IPS DF 6.9 (cell line): ENCODE measurements around the gene TMEM273.

Experiments used
- DNase-seq: peaks from one replicate; pipeline ENCODE4 v3.0.0-alpha.2; 2013; ENCODE audit warnings: low read depth, low spot score
- H3K27ac ChIP-seq: one replicate; pipeline ENCODE4 v1.5.1; 2013; ENCODE audit warnings: low read length, control low read depth
- H3K27me3 ChIP-seq: 2 replicates; pipeline ENCODE4 v1.6.1; 2013; ENCODE audit warnings: mild to moderate bottlenecking, low read length; ENCODE audit not compliant: control insufficient read depth, insufficient read depth
- H3K36me3 ChIP-seq: 2 replicates; pipeline ENCODE4 v1.6.1; 2013; ENCODE audit warnings: low read length; ENCODE audit not compliant: control insufficient read depth, insufficient read depth
- H3K4me1 ChIP-seq: 2 replicates; pipeline ENCODE4 v1.6.1; 2013; ENCODE audit warnings: low read length; ENCODE audit not compliant: control insufficient read depth, insufficient read depth
- H3K4me3 ChIP-seq: 2 replicates; pipeline ENCODE4 v1.5.1; 2013; ENCODE audit warnings: mild to moderate bottlenecking, low read length
- H3K9me3 ChIP-seq: 2 replicates; pipeline ENCODE4 v1.6.1; 2013; ENCODE audit warnings: low read length, inconsistent platforms; ENCODE audit not compliant: control insufficient read depth, insufficient read depth
- WGBS: extraction: QIAGEN DNeasy Blood & Tissue Kit; methylation state at CpG from one replicate; pipeline ENCODE4 v1.1.7; 2013; ENCODE audit warnings: mixed read lengths, missing lambda C conversion rate; ENCODE audit not compliant: insufficient read length, insufficient coverage; 5-methylcytosine and 5-hydroxymethylcytosine counted together

TMEM273 gene

GRCh38 chr10:49222170-49222569 is 34.0 kb upstream of the TMEM273 start:
- Histone ChIP-seq H3K4me1 (no peaks in the 10 kb centered on the region), H3K4me3 (no peak overlapping the region), H3K36me3 (no peaks in the 10 kb centered on the region), H3K9me3 (no peaks in the 10 kb centered on the region), H3K27ac (no peak overlapping the region), H3K27me3 (no peaks in the 10 kb centered on the region)
- no CpG with 5 or more reads among the region's 3 CpGs for WGBS
- DNase-seq = no peak

- H3K4me1 ChIP-seq = no peaks in the 10 kb centered on the region
- no peak for DNase-seq
- no CpG with 5 or more reads among the region's 2 CpGs for WGBS
- H3K36me3 ChIP-seq = no peaks in the 10 kb centered on the region
- H3K27ac ChIP-seq = no peak overlapping the region
- H3K4me3 ChIP-seq = no peak overlapping the region
- no peaks in the 10 kb centered on the region for H3K9me3 ChIP-seq
- no peaks in the 10 kb centered on the region for H3K27me3 ChIP-seq
Measured at GRCh38 chr10:49220679-49221078, 32.5 kb upstream of the TMEM273 start.

- WGBS = no CpG with 5 or more reads among the region's 1 CpG
- no peaks in the 10 kb centered on the region for H3K9me3 ChIP-seq
Measured at GRCh38 chr10:49220031-49220430, 31.8 kb upstream of the TMEM273 start.

GRCh38 chr10:49219248-49219647 is 31.1 kb upstream of the TMEM273 start:
- Histone ChIP-seq H3K9me3 (no peaks in the 10 kb centered on the region), H3K36me3 (no peaks in the 10 kb centered on the region), H3K27ac (no peak overlapping the region), H3K4me3 (no peak overlapping the region), H3K4me1 (no peaks in the 10 kb centered on the region), H3K27me3 (no peaks in the 10 kb centered on the region)
- no CpG with 5 or more reads among the region's 2 CpGs for WGBS
- no peak for DNase-seq

More at GRCh38 chr10:49220031-49220430, 31.8 kb upstream of the TMEM273 start:
- no peaks in the 10 kb centered on the region for H3K4me1 ChIP-seq
- H3K4me3 ChIP-seq = no peak overlapping the region
- H3K27ac ChIP-seq = no peak overlapping the region
- no peak for DNase-seq
- H3K36me3 ChIP-seq = no peaks in the 10 kb centered on the region
- H3K27me3 ChIP-seq = no peaks in the 10 kb centered on the region

GRCh38 chr10:49218480-49218879 is 30.3 kb upstream of the TMEM273 start:
- no peak overlapping the region for H3K27ac ChIP-seq
- H3K4me3 ChIP-seq = no peak overlapping the region
- no peaks in the 10 kb centered on the region for H3K4me1 ChIP-seq
- WGBS = no CpG with 5 or more reads among the region's 2 CpGs
- DNase-seq = no peak
- H3K36me3 ChIP-seq = no peaks in the 10 kb centered on the region
- H3K9me3 ChIP-seq = no peaks in the 10 kb centered on the region
- H3K27me3 ChIP-seq = no peaks in the 10 kb centered on the region

- no CpG with 5 or more reads among the region's 2 CpGs for WGBS
- DNase-seq = no peak
- H3K27me3 ChIP-seq = no peaks in the 10 kb centered on the region
- no peaks in the 10 kb centered on the region for H3K4me1 ChIP-seq
- H3K9me3 ChIP-seq = no peaks in the 10 kb centered on the region
- no peak overlapping the region for H3K27ac ChIP-seq
- no peak overlapping the region for H3K4me3 ChIP-seq
- H3K36me3 ChIP-seq = no peaks in the 10 kb centered on the region
Measured at GRCh38 chr10:49217645-49218044, 29.5 kb upstream of the TMEM273 start.

- Histone ChIP-seq H3K27ac (no peak overlapping the region), H3K4me3 (no peak overlapping the region), H3K4me1 (no peaks in the 10 kb centered on the region), H3K27me3 (no peaks in the 10 kb centered on the region), H3K36me3 (no peaks in the 10 kb centered on the region), H3K9me3 (no peaks in the 10 kb centered on the region)
- DNase-seq = no peak
- WGBS = no CpG with 5 or more reads among the region's 3 CpGs
Measured at GRCh38 chr10:49213211-49213610, 25.0 kb upstream of the TMEM273 start.

- Histone ChIP-seq H3K36me3 (no peaks in the 10 kb centered on the region), H3K27me3 (no peaks in the 10 kb centered on the region), H3K9me3 (no peaks in the 10 kb centered on the region), H3K27ac (no peak overlapping the region), H3K4me3 (no peak overlapping the region), H3K4me1 (no peaks in the 10 kb centered on the region)
- no peak for DNase-seq
- WGBS = no CpG with 5 or more reads among the region's 1 CpG
Measured at GRCh38 chr10:49212783-49213182, 24.6 kb upstream of the TMEM273 start.

GRCh38 chr10:49212076-49212475 is 23.9 kb upstream of the TMEM273 start:
- Histone ChIP-seq H3K27ac (no peak overlapping the region), H3K27me3 (no peaks in the 10 kb centered on the region), H3K4me1 (no peaks in the 10 kb centered on the region), H3K4me3 (no peak overlapping the region), H3K9me3 (no peaks in the 10 kb centered on the region), H3K36me3 (no peaks in the 10 kb centered on the region)
- no CpG with 5 or more reads among the region's 1 CpG for WGBS
- no peak for DNase-seq

GRCh38 chr10:49208996-49209395 is 20.8 kb upstream of the TMEM273 start:
- Histone ChIP-seq H3K36me3 (no peaks in the 10 kb centered on the region), H3K4me3 (no peak overlapping the region)
- WGBS = no CpG with 5 or more reads among the region's 2 CpGs

GRCh38 chr10:49207936-49208487 is 19.8 kb upstream of the TMEM273 start:
- Histone ChIP-seq H3K4me1 (no peaks in the 10 kb centered on the region), H3K36me3 (no peaks in the 10 kb centered on the region), H3K27ac (no peak overlapping the region), H3K27me3 (no peaks in the 10 kb centered on the region), H3K9me3 (no peaks in the 10 kb centered on the region), H3K4me3 (no peak overlapping the region)
- no CpG with 5 or more reads among the region's 9 CpGs for WGBS
- no peak for DNase-seq

More at GRCh38 chr10:49208996-49209395, 20.8 kb upstream of the TMEM273 start:
- Histone ChIP-seq H3K27me3 (no peaks in the 10 kb centered on the region), H3K27ac (no peak overlapping the region), H3K9me3 (no peaks in the 10 kb centered on the region), H3K4me1 (no peaks in the 10 kb centered on the region)
- DNase-seq = no peak
